Stimulated activated CD4-positive, alpha-beta T cell treated with anti-CD3 and anti-CD28 coated beads, Interleukin-4, amount 100 ng/mL, for 48 hours (primary cell): ENCODE measurements around the gene SPTBN1.
"Not testable (repeated sequence)": the region's sequence is repeated elsewhere in the genome, so short reads cannot be mapped to it uniquely, and the experiment has no call there.

Source experiments
- DNase-seq, 2 donors: peaks; one replicate each; pipeline ENCODE4 v3.0.0-alpha.2; 2020; ENCODE audit warnings: low read depth in 2 of 2

SPTBN1 gene

GRCh38 chr2:54672590-54673456 is 216.7 kb downstream of the SPTBN1 start:
- DNase-seq: no peak

DNA sequence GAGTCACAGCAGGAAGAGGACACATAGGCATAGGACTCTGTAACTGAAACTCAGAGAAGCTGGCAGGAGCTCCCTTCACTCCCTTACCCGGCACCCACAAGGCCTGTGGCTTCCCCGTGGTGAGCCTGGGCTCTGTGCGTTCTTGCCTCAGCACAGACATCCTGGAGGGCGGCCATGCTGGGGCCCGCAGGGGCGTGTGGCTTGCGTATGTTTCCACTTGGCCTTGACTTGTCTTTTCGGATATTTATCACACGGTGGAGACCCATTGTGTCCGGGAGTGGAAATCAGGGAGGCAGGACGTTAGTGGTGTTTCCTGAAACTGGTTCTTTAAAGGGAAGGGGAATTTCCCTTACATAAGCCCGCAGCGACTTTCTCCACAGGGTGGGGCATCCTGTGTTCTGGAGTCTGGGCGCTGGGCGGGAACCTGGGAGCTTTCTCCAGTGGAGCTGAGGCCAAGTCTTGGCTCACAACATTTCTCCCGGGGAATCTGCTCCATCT is 217.4 kb downstream of the SPTBN1 start:
- peak; percentile 15 to 26 for DNase-seq

- DNase-seq: no peak
Observed at GRCh38 chr2:54675281-54675680, 219.2 kb downstream of the SPTBN1 start.

DNA sequence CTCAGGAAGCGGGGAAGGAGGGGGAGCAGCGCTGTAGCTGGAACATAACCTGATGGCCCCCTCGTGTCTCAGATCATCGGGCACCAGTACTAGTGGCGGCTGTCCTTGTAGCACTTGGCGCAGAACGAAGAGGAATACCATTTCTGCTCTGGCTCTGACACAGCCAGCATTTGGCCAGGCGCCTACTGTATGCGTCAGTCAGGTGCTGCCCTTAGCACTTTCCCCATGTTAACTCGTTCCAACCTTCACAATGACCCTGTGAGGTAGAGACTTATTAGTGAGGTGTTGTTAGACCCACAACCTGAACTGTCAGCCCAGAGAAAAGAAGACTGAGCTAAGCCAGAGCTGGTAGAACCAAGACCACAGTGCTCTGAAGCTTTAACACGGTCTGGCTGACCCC is 219.6 kb downstream of the SPTBN1 start:
- DNase-seq: no peak

DNA sequence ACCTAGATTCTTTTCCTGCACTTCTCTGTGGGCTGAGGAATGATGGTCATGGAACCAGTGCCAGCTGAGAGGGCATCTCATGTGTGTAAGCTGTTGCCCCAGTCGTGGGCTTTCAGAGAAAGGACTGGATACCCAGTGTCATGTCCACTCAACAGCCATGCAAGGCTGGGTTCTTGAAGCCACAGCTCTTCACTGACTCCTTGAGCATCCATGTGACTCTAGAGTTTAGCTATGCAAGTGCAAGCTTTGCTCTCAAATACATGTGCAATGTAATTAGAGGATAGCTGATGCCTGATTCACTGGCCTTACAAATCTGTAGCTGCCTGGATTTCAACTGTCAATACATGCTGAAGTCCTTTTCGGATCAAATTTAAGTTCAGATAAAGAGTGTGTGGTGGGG is 220.5 kb downstream of the SPTBN1 start:
- no peak for DNase-seq

DNA sequence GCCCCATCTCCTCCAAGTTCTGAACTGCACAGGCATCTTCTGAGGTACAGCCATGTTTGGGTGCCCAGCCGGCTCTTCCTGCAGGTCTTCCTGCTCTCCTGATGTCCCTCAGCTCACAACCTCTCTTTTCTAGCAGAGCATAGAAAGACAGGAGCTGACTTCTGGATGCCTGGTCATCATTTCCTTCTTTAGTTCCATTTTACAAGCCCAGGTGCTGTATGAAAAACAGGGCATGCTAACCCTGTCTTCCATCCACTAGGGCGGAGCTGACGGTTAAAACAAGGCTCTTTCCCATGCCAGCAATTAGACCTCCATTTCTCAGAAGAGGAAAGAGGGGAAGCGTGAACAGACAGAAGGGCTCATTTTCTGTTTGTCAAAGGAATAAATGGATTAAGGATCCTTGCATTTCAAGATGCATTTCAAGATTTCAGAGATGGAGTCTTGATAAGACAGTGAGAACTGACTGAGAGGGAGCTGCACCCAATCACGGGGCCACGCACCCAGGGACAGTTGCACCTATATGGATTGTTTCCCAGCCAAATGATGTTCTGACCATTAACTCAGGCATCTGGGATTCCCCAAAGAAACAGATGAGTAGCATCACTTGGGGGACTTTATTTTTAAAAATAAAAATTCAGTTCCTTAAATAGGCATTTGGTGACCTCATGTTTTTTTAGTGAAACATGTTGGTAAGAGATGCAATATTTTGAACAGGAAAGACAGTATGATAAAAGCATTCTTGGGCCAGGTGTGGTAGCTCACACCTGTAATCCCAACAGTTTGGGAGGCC is 221.5 kb downstream of the SPTBN1 start:
- DNase-seq: no peak

DNA sequence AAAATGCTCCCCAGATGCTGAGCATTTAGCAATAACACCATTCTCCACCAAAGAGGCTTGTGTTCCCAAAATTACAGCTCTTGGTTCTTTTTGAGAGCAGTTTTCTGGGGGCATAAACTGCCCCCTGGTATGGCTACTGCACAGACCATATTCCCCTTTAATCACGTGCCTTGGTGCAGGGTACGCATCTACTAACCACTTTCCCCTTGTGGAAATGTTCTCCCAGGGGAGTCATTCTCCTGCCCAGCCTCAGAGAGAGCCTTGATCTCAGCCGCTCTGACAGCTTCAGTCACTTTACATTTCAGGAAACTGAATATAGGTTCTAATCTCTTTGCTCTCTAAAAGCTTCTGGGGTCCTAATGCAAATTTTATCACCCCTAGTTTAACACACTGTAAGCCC is 222.6 kb downstream of the SPTBN1 start:
- no peak for DNase-seq

DNA sequence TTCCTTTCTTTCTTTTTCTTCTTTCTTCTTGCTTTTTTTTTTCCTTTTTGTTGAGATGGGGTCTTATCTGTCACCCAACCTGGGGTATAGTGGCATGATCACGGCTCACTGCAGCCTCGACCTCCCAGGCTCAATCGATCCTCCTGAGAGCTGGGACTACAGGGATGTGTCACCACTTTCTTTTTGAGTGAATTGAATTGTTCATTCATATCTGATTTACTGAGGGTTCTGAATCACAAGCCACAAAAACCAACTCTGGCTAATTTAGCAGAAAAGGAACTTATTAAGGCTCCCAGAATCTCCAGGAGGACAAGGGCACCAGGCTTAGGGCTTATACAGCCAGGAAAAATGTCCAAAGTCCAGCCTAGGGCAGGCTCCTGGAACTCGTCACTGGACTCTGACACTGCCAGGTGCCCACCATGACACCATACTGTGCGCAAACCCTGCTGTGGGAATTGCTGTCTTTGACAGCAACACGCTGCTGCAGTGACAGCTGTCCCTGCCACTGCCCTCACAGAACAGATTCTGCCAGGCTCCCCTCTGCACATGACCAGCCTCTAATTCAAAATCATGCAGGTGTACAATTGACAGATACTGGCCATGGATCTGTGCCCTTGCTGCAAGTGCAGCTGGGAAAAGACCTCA is 224.4 kb downstream of the SPTBN1 start:
- DNase-seq: peak; percentile 21 to 43

GRCh38 chr2:54681416-54681815 is 225.3 kb downstream of the SPTBN1 start:
- DNase-seq: no peak

DNA sequence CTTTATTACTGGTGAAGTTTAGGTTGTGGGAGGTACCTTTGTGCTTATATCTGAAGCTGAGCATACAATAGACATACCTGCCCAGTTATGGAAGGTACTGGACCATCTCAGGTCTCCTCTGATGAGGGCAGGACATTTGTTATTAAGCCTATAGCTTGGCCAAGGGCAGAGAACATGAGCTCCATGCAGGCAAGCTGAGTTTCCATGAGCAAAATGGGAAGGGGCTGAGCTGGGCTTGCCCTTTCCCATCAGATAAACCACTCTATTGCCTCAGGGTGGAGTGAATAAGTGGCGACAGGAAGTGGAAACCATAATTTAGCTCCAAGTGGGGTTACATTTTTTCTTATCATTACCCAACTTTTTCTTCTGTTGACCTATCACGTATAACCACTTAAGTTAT is 227.5 kb downstream of the SPTBN1 start:
- no peak for DNase-seq

DNA sequence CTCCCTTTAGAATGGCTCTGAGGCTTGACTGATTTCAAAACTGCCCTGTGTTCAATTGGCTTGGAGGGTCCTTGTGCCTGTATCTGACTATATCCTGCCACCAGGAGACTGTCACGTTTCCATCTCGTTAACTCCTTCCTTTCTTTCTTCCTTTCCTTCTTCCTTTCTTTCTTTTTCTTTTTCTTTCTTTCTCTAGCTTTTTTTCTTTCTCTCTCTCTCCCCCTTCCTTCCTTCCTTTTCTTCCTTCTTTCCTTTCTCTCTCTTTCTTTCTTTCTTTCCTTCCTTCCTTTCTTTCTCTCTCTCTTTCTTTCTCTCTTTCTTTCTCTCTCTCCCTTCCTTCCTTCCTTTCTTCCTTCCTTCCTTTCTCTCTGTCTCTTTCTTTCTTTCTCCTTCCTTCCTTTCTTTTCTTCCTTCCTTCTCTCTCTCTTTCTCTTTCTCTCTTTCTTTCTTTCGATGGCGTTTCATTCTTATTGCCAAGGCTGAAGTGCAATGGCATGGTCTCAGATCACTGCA is 229.2 kb downstream of the SPTBN1 start:
- DNase-seq: no peak

- no peak for DNase-seq
Observed at GRCh38 chr2:54687595-54688152, 231.5 kb downstream of the SPTBN1 start.

GRCh38 chr2:54691445-54692135 is 235.5 kb downstream of the SPTBN1 start:
- DNase-seq: no peak

- no peak for DNase-seq
Observed at GRCh38 chr2:54692556-54692955, 236.4 kb downstream of the SPTBN1 start.

- DNase-seq: no peak
Observed at GRCh38 chr2:54695378-54695777, 239.3 kb downstream of the SPTBN1 start.

DNA sequence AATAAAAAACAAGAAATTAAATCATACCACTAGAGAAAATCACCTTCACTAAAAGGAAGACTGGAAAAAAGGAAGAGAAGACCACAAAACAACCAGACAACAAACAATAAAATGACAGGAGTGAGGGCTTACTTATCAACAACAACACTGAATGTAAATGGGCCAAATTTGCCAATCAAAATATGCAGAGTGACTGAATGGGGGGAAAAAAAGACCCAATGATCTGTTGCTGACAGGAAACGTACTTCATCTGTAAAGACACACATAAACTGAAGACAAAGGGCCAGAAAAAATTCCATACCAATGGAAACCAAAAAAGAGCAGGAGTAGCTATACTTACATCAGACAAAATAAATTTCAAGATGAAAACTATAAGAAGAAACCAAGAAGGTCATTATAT is 241.8 kb downstream of the SPTBN1 start:
- DNase-seq: no peak

GRCh38 chr2:54698926-54699325 is 242.8 kb downstream of the SPTBN1 start:
- not testable (repeated sequence) for DNase-seq

DNA sequence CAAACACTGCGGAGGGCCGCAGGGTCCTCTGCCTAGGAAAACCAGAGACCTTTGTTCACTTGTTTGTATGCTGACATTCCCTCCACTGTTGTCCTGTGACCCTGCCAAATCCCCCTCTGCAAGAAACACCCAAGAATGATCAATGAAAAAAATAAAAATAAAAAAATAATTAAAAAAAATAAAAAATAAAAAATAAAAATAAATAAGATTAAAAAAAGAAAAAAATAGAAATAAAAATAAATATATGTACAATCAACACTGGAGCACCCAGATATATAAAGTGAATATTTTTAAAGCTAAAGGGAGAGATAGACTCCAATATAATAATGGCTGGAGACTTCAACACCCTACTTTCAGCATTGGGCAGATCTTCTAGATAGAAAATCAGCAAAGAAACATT is 243.5 kb downstream of the SPTBN1 start:
- no peak for DNase-seq

DNA sequence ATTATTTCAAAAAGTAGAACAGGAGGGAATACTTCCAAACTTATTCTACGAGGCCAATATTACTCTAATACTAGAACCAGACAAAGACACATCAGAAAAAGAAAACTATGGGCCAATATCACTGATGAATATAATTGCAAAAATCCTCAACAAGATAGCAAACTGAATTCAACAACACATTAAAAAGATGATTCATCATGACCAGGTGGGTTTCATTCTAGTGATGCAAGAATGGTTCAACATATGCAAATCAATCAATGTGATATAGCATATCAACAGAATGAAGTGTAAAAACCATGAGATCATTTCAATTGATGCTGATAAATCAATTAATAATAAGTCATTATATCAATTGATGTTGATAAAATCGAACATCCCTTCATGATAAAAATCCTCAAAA is 244.9 kb downstream of the SPTBN1 start:
- DNase-seq: no peak

GRCh38 chr2:54704238-54704637 is 248.1 kb downstream of the SPTBN1 start:
- no peak for DNase-seq
